ENCODE measurements around the gene AGPAT3.

GRCh38 chr21:43942621-43943020 is 77.6 kb downstream of the AGPAT3 start:
- TF ChIP-seq CTCF (IDR thresholded peaks at IDR 0.05) (no peak), POLR2A (IDR thresholded peaks at IDR 0.05) (no peak)
